NB4 (cell line): Measurements from ENCODE around the gene WIPF3.

Source experiments
- CTCF ChIP-seq: IDR thresholded peaks from one replicate; pipeline ENCODE4 v1.5.1; 2012; ENCODE audit warnings: low read depth, low read length
- POLR2A ChIP-seq: IDR thresholded peaks from 2 replicates; pipeline ENCODE4 v1.6.1; 2011; ENCODE audit warnings: mild to moderate bottlenecking; ENCODE audit not compliant: insufficient read length; ENCODE audit errors: extremely low read depth

- TF ChIP-seq CTCF = no peak
- TF ChIP-seq POLR2A = no peak
These were observed 37.4 kb downstream of the WIPF3 start for GRCh38 chr7:29843726-29844125.
